Heart right ventricle (tissue), 16 donors: ENCODE data around the gene TRPC1. TPM values are rescaled to one million over a fixed set of nuclear protein-coding genes. Genes with fewer than 3 reads are reported as not detected.

Source experiments
- ATAC-seq, 8 donors: fragments of 200-7000 bp; cut with Tn5 transposase; one replicate each; pipeline ENCODE4 v1.9.1; 2020; ENCODE audit warnings: mild to moderate bottlenecking in 8 of 8, moderate library complexity in 8 of 8, moderate number of reproducible peaks in 1 of 8
- DNase-seq, 2 donors: peaks; one replicate each; pipeline ENCODE4 v3.0.0-alpha.2; 2020
- H3K27ac ChIP-seq, 10 donors: fragments of 200-600 bp; sonication (generic) in 2 of 10; one replicate each; pipeline versions ENCODE4 v1.5.0 to v1.8.0; 2020 to 2022; ENCODE audit warnings: mild to moderate bottlenecking in 3 of 10
- H3K27me3 ChIP-seq, 7 donors: fragments of 200-600 bp; one replicate each; pipeline ENCODE4 v1.8.0; 2021 to 2022; ENCODE audit warnings: mild to moderate bottlenecking in 2 of 7
- H3K36me3 ChIP-seq, 9 donors: fragments of 200-600 bp; sonication (generic) in 1 of 9; one replicate each; pipeline versions ENCODE4 v1.5.0 to v1.8.0; 2020 to 2022; ENCODE audit warnings: mild to moderate bottlenecking in 2 of 9
- H3K4me1 ChIP-seq, 9 donors: fragments of 200-600 bp; sonication (generic) in 1 of 9; one replicate each; pipeline versions ENCODE4 v1.5.0 to v1.8.0; 2020 to 2022; ENCODE audit warnings: mild to moderate bottlenecking in 4 of 9
- H3K4me3 ChIP-seq, 10 donors: fragments of 200-600 bp; sonication (generic) in 2 of 10; one replicate each; pipeline versions ENCODE4 v1.5.0 to v1.8.0; 2020 to 2022; ENCODE audit warnings: mild to moderate bottlenecking in 7 of 10, moderate library complexity in 2 of 10
- H3K9me3 ChIP-seq, 11 donors: fragments of 200-600 bp in 10 of 11; sonication (generic) in 2 of 11; one replicate each; pipeline versions ENCODE4 v1.5.0 to v1.8.0; 2013 to 2022; ENCODE audit warnings: mild to moderate bottlenecking in 2 of 11, control low read depth in 1 of 11, moderate library complexity in 1 of 11
- WGBS, 2 donors: extraction: QIAGEN DNeasy Blood & Tissue Kit; methylation state at CpG; one replicate each; pipeline ENCODE4 v1.1.7; 2013; ENCODE audit warnings: inconsistent platforms in 1 of 2; 5-methylcytosine and 5-hydroxymethylcytosine counted together
- intact Hi-C, 10 donors: fragments of 100-400 bp; cut with DNase I; formaldehyde crosslinking; loops; one replicate each; pipeline versions ENCODE4 v1.11.1 to v1.14.2; 2022
- polyA plus RNA-seq, 2 donors: library from polyadenylated mRNA; stranded (reverse); fragments of 200-250 nt; gene quantifications; one replicate each; pipeline ENCODE4 v1.2.3, GENCODE V29; 2013
- total RNA-seq, 10 donors: library from RNA; stranded (reverse); fragmentation: NEBNext Ultra II Directional in 3 of 10; extraction: Animal tissue kit (Norgen Biotek cat#: 25700) in 3 of 10; gene quantifications; one replicate each; pipeline versions ENCODE4 v1.2.1 to v1.2.4, GENCODE V29; 2021 to 2023
- TF ChIP-seq, protein P1 (sequence below), 9 donors: fragments of 200-600 bp; sonication (generic) in 2 of 9; IDR thresholded peaks; one replicate each; pipeline versions ENCODE4 v1.5.0 to v1.8.0; 2021 to 2022; ENCODE audit warnings: antibody characterized with exemption in 9 of 9, mild to moderate bottlenecking in 5 of 9, moderate library complexity in 1 of 9
- donor health status: Arrhythmogenic right ventricular cardiomyopathy.
- donor health status: ischemic (EF 13 %, LVEDD 7.1; RV severe dilation, severe dysfunction).
- donor health status: healthy with polysubstance abuse.
- donor health status: DM: no; HTN: yes; CAD: no.
- donor health status: DM: no; HTN: no; CAD: no.
- donor health status: ischemic (EF 25% LVEDD 6.9; RV normal size, moderate dysfunction).
- donor health status: ischemic (EF 25% LVEDD 5.7; RV mildly dilated, moderate dysfunction).
- donor health status: healthy.
- donor health status: DM: yes; HTN: yes; CAD: no.
- donor health status: Ischemic cardiomyopathy.
- donor health status: ischemic (EF 35%, LVEDD 5.7; RV mildly dilated, moderate dysfunction).
- donor health status: nonischemic (EF 11% LVEDD 7.7; RV severe dilation, severe dysfunction).
- donor health status: DM: yes; HTN: yes; CAD: no.
- donor health status: PGD.
- donor health status: ischemic (EF 29% LVEDD 5.4; RV normal size, mild dysfunction).
- donor health status: nonischemic (EF 23%, LVEDD 6.1; RV moderate dilation, normal function).

TRPC1 gene
- total and polyA plus RNA-seq, 12 donors = 2.1 to 22.4 (median 11.8) TPM

DNA sequence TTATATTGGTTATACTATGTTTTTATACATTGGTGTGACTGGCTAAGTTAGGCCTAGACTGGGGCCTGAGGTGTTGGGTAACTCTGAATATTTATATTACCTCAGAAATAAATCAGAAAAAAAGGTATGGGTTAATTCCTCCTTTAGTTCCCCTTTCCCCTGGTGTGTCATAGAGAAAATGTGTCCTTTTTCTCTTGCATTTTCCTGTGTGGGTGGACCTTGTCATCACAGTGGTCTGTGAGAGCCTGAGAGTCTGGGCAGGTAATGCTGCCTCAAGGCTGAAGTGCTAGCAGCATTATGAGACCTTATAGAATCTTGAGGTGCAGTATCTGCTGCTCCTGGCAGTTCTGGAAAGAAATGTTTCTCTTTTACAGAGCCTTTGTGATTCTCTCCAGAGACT, 95.3 kb downstream of the TRPC1 start:
- Histone ChIP-seq H3K27me3 (no peaks in the 10 kb centered on the region), H3K27ac (no peak overlapping the region), H3K4me3 (no peak overlapping the region), H3K36me3 (peaks cover 0 to 38% (median 0%) of the 10 kb centered on the region in 9 donors), H3K4me1 (peaks cover 0 to 12% (median 0%) of the 10 kb centered on the region in 9 donors), H3K9me3 (no peaks in the 10 kb centered on the region)
- intact Hi-C loops = loop anchor here in 1 of 10 donors (10.0 kb wide), 1 partner anchor 224 kb away; the partner anchor contains the start of gene PLS1
- no peak for DNase-seq
- TF ChIP-seq, protein P1, sequence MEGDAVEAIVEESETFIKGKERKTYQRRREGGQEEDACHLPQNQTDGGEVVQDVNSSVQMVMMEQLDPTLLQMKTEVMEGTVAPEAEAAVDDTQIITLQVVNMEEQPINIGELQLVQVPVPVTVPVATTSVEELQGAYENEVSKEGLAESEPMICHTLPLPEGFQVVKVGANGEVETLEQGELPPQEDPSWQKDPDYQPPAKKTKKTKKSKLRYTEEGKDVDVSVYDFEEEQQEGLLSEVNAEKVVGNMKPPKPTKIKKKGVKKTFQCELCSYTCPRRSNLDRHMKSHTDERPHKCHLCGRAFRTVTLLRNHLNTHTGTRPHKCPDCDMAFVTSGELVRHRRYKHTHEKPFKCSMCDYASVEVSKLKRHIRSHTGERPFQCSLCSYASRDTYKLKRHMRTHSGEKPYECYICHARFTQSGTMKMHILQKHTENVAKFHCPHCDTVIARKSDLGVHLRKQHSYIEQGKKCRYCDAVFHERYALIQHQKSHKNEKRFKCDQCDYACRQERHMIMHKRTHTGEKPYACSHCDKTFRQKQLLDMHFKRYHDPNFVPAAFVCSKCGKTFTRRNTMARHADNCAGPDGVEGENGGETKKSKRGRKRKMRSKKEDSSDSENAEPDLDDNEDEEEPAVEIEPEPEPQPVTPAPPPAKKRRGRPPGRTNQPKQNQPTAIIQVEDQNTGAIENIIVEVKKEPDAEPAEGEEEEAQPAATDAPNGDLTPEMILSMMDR (IDR thresholded peaks at IDR 0.05) = no peak
- no peak for ATAC-seq

DNA sequence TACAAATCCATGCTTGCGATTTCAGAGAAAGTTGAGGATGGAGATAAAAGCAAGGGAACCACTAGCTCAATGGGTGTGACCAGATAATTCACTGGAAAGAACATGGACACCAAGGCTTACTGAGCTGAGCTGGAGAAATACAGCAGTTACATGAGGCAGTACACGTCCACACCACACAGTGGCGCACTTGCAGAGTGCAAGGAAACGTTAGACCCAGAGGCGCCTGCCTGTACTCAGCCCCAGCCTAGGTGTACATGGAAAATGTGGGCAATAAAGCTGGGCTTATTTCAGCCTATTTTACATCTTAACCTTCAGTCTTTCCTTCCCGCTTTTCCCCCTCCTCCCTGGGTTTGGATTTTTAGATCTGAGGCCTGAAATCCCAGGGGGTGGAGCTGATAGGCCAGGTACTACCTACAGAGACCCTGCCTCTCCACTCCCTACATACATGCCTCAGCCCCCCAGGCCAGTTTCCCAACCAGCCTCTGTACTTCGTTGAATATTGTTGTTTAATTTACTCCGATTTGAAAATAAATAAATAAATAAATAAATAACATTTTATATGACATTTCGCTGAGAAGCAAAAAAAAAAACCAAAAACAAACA, 105.0 kb downstream of the TRPC1 start:
- TF ChIP-seq, protein P1 (IDR thresholded peaks at IDR 0.05) = peak; percentile 63 to 89 (median 82)
- Histone ChIP-seq H3K27me3 (no peaks in the 10 kb centered on the region), H3K27ac (no peak overlapping the region), H3K4me1 (no peaks in the 10 kb centered on the region), H3K36me3 (peaks cover 0 to 15% (median 0%) of the 10 kb centered on the region in 9 donors), H3K4me3 (no peak overlapping the region), H3K9me3 (no peaks in the 10 kb centered on the region)
- 26 to 28% methylated on average over 9 of the region's 9 CpGs for WGBS, 2 donors
- peak; percentile 71 to 80 for DNase-seq
- ATAC-seq = peak; percentile 87 to 95 (median 92)
- intact Hi-C loops = loop anchor here (1.0 to 10.0 kb wide), 9 partner anchors 98 to 244 kb away; partner anchors contain the start of gene PLS1 (in 2 of the 10)

DNA sequence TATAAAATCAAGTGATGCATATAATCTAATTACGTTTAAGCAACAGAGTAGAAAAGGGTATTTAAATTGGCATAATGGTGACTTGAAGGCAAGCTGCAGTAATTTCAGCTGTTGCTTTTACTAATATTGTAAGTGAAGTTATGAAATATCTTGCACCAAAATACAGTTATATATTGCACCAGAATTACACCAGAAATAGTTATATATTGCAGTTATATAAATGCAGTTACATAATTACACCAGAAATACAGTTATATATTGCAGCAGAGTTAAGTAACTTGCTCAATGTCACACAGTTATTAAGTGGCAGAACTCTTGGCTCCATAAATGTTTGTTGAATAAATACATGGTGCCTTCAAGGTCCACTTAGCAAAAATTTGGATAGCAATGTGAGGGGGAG, 113.7 kb downstream of the TRPC1 start:
- DNase-seq = no peak
- H3K4me1 ChIP-seq = no peaks in the 10 kb centered on the region
- TF ChIP-seq, protein P1 (IDR thresholded peaks at IDR 0.05) = no peak
- H3K27ac ChIP-seq = no peak overlapping the region
- H3K9me3 ChIP-seq = no peaks in the 10 kb centered on the region
- WGBS, 2 donors = 94 to 100% methylated on average over 1 of the region's 1 CpG
- intact Hi-C loops = loop anchor here in 1 of 10 donors (10.0 kb wide), 1 partner anchor 253 kb away; no protein-coding TSS in a partner anchor
- no peaks in the 10 kb centered on the region for H3K27me3 ChIP-seq
- no peak for ATAC-seq
- no peak overlapping the region for H3K4me3 ChIP-seq
- H3K36me3 ChIP-seq = peaks cover 0 to 25% (median 0%) of the 10 kb centered on the region in 9 donors

DNA sequence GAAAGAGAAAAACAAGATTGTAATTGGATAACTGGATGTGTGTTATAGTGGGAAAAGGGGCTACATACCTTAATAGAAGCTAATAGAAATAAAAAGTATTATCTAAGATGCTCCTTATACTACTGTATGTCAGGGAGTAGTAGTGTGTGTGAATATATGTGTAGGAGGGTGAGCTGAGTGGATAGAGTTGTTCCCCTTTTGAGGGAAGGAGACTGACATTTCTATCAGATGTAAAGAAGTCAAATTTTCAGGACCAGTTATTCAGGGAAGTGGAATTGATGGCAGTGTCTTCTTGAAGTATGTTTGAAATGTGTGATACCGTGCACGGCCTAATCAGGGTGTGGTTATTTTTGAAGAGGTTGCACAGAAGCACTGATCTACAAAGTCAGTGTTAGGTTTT, 116.0 kb downstream of the TRPC1 start:
- TF ChIP-seq, protein P1 (IDR thresholded peaks at IDR 0.05) = no peak
- 45 to 65% methylated on average over 2 of the region's 2 CpGs for WGBS, 2 donors
- H3K9me3 ChIP-seq = no peaks in the 10 kb centered on the region
- H3K36me3 ChIP-seq = peaks cover 0 to 27% (median 0%) of the 10 kb centered on the region in 9 donors
- no peak for DNase-seq
- H3K4me3 ChIP-seq = no peak overlapping the region
- ATAC-seq = no peak
- H3K27me3 ChIP-seq = no peaks in the 10 kb centered on the region
- intact Hi-C loops = loop anchor here in 1 of 10 donors (10.0 kb wide), 1 partner anchor 255 kb away; no protein-coding TSS in a partner anchor
- H3K4me1 ChIP-seq = no peaks in the 10 kb centered on the region
- H3K27ac ChIP-seq = no peak overlapping the region
